HG03558 (cell line): Measurements from ENCODE around the gene HPCA.

Experiments used
- ATAC-seq: cut with Tn5 transposase; IDR thresholded peaks from one replicate; pipeline ENCODE4 v1.9.1; 2021; ENCODE audit warnings: moderate number of reproducible peaks; ENCODE audit not compliant: unreplicated experiment; ENCODE audit errors: extremely low read depth

HPCA gene

GRCh38 chr1:32888134-32888533, 1.8 kb downstream of the HPCA start:
- ATAC-seq = no peak

- ATAC-seq = no peak
Measured at GRCh38 chr1:32888677-32889420, 2.6 kb downstream of the HPCA start.

GRCh38 chr1:32889731-32890278, 3.5 kb downstream of the HPCA start:
- ATAC-seq = no peak

- no peak for ATAC-seq
Measured at GRCh38 chr1:32890516-32891240, 4.4 kb downstream of the HPCA start.

- no peak for ATAC-seq
Measured at GRCh38 chr1:32891241-32891570, 4.9 kb downstream of the HPCA start.

GRCh38 chr1:32891630-32892029, 5.3 kb downstream of the HPCA start:
- no peak for ATAC-seq

GRCh38 chr1:32892368-32893197, 6.3 kb downstream of the HPCA start:
- no peak for ATAC-seq

- no peak for ATAC-seq
Measured at GRCh38 chr1:32893198-32894018, 7.1 kb downstream of the HPCA start.

GRCh38 chr1:32894019-32894600, 7.8 kb downstream of the HPCA start:
- ATAC-seq = no peak

- no peak for ATAC-seq
Measured at GRCh38 chr1:32894681-32895080, 8.4 kb downstream of the HPCA start.

- ATAC-seq = no peak
Measured at GRCh38 chr1:32895325-32896215, 9.3 kb downstream of the HPCA start.

GRCh38 chr1:32896451-32896850, 10.2 kb downstream of the HPCA start:
- no peak for ATAC-seq

- ATAC-seq = no peak
Measured at GRCh38 chr1:32897082-32898049, 11.1 kb downstream of the HPCA start.

GRCh38 chr1:32898056-32898455, 11.8 kb downstream of the HPCA start:
- ATAC-seq = no peak

- ATAC-seq = no peak
Measured at GRCh38 chr1:32898958-32899357, 12.7 kb downstream of the HPCA start.

- ATAC-seq = no peak
Measured at GRCh38 chr1:32899586-32900296, 13.4 kb downstream of the HPCA start.

- ATAC-seq = no peak
Measured at GRCh38 chr1:32900371-32900955, 14.2 kb downstream of the HPCA start.
